Gastroesophageal sphincter (tissue), 4 donors: Measurements from ENCODE around the gene MARS1. TPM values are rescaled to one million over a fixed set of nuclear protein-coding genes. Genes with fewer than 3 reads are reported as not detected.
A peak's percentile ranks its signal among the peaks of the same experiment; 100 is the strongest.

Experiments
- ATAC-seq: fragments of 150-250 bp; one replicate; pipeline ENCODE4 v1.9.1; 2016; ENCODE audit warnings: mild to moderate bottlenecking, moderate library complexity
- H3K27ac ChIP-seq, 4 donors: fragments of 200-600 bp; sonication (generic) in 3 of 4; 1 replicate in 3 of 4; 2 replicates in 1 of 4; pipeline ENCODE4 v1.5.1; 2016 to 2019
- H3K27me3 ChIP-seq: fragments of 200-600 bp; sonication (generic); one replicate; pipeline ENCODE4 v1.5.1; 2019
- H3K36me3 ChIP-seq, 2 donors: fragments of 200-600 bp; sonication (generic); one replicate each; pipeline ENCODE4 v1.5.1; 2019; ENCODE audit warnings: control low read depth in 1 of 2
- H3K4me1 ChIP-seq, 3 donors: fragments of 200-600 bp; sonication (generic); 1 replicate in 2 of 3; 2 replicates in 1 of 3; pipeline ENCODE4 v1.5.1; 2016 to 2019; ENCODE audit warnings: control low read depth in 2 of 3
- H3K4me3 ChIP-seq, 2 donors: fragments of 200-600 bp; sonication (generic); one replicate each; pipeline ENCODE4 v1.5.1; 2019; ENCODE audit warnings: mild to moderate bottlenecking in 1 of 2, moderate library complexity in 1 of 2
- H3K9me3 ChIP-seq, 3 donors: fragments of 200-600 bp; sonication (generic); one replicate each; pipeline ENCODE4 v1.5.1; 2017 to 2019; ENCODE audit warnings: control low read depth in 2 of 3
- EP300 ChIP-seq: sonication (generic); formaldehyde crosslinking; IDR thresholded peaks from one replicate; pipeline ENCODE4 v1.6.1; 2017; ENCODE audit warnings: antibody characterized with exemption, mild to moderate bottlenecking
- POLR2A ChIP-seq, 2 donors: fragments of 450-650 bp; IDR thresholded peaks; one replicate each; pipeline ENCODE4 v1.6.1; 2017; ENCODE audit warnings: antibody characterized with exemption in 2 of 2, mild to moderate bottlenecking in 2 of 2, moderate library complexity in 1 of 2
- POLR2AphosphoS5 ChIP-seq: sonication (generic); formaldehyde crosslinking; IDR thresholded peaks from one replicate; pipeline ENCODE4 v1.6.1; 2017; ENCODE audit warnings: antibody characterized with exemption
- WGBS, 2 donors: methylation state at CpG; one replicate each; pipeline ENCODE4 v1.1.5; 2018; ENCODE audit warnings: low coverage in 1 of 2; 5-methylcytosine and 5-hydroxymethylcytosine counted together
- total RNA-seq, 4 donors: library from RNA; depleted of rRNA; stranded (reverse); fragments of >200 nt; gene quantifications; one replicate each; pipeline ENCODE4 v1.1.0, GENCODE V29; 2016
- TF ChIP-seq, protein P1 (sequence below), 4 experiments: fragments of 200-600 bp in 2 of 4; fragments of 450-650 bp in 2 of 4; sonication (generic) in 1 of 4; IDR thresholded peaks; one replicate each; pipeline ENCODE4 v1.5.1; 2017 to 2019; ENCODE audit warnings: antibody characterized with exemption in 4 of 4, mild to moderate bottlenecking in 2 of 4, moderate library complexity in 2 of 4

The MARS1 gene
- total RNA-seq, 4 donors from 2014 or later: 67.4 to 209 (median 81.7) TPM

DNA sequence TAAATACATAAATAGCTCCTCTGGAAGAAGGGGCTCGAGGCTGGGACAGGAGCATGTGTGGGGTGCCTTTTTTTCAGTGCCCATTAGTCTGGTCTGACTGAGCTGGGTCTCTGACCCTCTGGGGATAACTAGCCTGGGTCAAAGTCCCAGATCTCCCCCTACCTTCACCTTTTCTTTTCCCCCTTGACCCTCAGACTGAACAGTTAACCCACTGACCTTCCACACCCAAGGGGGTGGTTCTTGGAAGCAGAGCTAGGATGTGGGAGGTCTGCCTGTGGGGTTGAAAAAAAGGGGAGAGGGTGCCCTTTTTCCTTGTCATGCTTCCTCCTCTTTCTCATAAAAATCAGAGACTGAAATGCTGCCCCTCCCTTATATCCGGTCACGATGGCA lies 29.2 kb upstream of the MARS1 start:
- H3K27ac ChIP-seq: peak overlapping the region in 3 of 4 donors; percentile 79 to 86 (median 84)
- peaks cover 17% of the 10 kb centered on the region for H3K27me3 ChIP-seq
- WGBS, 2 donors: 35% methylated on average over 3 of the region's 3 CpGs; no CpG with 5 or more reads in 1 of the 2 donors
- no peaks in the 10 kb centered on the region for H3K36me3 ChIP-seq
- no peak for ATAC-seq
- peaks cover 0 to 44% (median 15%) of the 10 kb centered on the region in 3 donors for H3K4me1 ChIP-seq
- no peaks in the 10 kb centered on the region for H3K9me3 ChIP-seq
- peak overlapping the region; percentile 68 to 71 for H3K4me3 ChIP-seq
- TF ChIP-seq POLR2AphosphoS5: no peak
- TF ChIP-seq, protein P1, sequence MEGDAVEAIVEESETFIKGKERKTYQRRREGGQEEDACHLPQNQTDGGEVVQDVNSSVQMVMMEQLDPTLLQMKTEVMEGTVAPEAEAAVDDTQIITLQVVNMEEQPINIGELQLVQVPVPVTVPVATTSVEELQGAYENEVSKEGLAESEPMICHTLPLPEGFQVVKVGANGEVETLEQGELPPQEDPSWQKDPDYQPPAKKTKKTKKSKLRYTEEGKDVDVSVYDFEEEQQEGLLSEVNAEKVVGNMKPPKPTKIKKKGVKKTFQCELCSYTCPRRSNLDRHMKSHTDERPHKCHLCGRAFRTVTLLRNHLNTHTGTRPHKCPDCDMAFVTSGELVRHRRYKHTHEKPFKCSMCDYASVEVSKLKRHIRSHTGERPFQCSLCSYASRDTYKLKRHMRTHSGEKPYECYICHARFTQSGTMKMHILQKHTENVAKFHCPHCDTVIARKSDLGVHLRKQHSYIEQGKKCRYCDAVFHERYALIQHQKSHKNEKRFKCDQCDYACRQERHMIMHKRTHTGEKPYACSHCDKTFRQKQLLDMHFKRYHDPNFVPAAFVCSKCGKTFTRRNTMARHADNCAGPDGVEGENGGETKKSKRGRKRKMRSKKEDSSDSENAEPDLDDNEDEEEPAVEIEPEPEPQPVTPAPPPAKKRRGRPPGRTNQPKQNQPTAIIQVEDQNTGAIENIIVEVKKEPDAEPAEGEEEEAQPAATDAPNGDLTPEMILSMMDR (IDR thresholded peaks at IDR 0.05): no peak
- no peak for TF ChIP-seq POLR2A (IDR thresholded peaks at IDR 0.05)
- no peak for TF ChIP-seq EP300

DNA sequence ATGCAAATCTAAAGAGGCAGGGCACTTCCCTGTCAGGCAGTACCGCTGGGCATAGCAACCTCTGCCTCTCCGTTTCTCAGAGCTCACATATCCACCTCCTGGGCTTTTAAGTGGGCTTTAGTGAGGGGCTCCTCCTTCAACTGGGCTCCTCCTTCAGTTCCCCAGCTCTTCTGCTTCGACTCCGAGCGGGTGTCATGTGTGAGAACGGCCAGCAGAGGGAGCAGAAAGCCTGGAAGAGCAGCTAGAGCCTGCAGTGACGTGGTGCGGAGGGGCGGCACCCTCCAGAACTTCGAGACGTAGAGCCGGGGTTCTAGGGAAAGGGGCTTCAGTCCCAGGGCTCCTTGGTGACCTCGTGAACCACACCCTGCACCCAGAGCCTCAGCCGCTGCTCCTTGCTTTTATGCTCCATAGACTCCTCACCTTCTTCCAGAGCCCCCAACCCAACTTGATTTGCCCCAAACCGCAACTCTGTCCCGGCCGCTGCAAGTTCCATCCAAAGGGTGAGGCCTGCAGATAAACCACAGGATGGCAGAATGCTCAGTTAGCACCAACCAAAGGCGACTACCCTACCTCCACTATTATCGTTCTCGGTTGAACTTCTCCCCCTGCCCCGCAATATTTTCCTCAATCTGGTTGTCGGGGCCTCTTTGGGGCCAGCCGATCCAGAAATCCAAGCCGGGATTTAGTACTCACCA lies 28.7 kb upstream of the MARS1 start:
- peak; percentile 78 for ATAC-seq
- Histone ChIP-seq H3K9me3 (no peaks in the 10 kb centered on the region), H3K4me3 (peak overlapping the region; percentile 68 to 71), H3K27ac (peak overlapping the region; percentile 18 to 86 (median 82)), H3K36me3 (no peaks in the 10 kb centered on the region), H3K4me1 (peaks cover 0 to 44% (median 15%) of the 10 kb centered on the region in 3 donors), H3K27me3 (peaks cover 17% of the 10 kb centered on the region)
- WGBS, 2 donors: 0% methylated on average over 1 to 9 of the region's 24 CpGs
- TF ChIP-seq POLR2AphosphoS5 (no peak), POLR2A (IDR thresholded peaks at IDR 0.05) (no peak), EP300 (no peak)
- TF ChIP-seq, protein P1 (IDR thresholded peaks at IDR 0.05): peak; percentile 86 to 97 (median 96)

DNA sequence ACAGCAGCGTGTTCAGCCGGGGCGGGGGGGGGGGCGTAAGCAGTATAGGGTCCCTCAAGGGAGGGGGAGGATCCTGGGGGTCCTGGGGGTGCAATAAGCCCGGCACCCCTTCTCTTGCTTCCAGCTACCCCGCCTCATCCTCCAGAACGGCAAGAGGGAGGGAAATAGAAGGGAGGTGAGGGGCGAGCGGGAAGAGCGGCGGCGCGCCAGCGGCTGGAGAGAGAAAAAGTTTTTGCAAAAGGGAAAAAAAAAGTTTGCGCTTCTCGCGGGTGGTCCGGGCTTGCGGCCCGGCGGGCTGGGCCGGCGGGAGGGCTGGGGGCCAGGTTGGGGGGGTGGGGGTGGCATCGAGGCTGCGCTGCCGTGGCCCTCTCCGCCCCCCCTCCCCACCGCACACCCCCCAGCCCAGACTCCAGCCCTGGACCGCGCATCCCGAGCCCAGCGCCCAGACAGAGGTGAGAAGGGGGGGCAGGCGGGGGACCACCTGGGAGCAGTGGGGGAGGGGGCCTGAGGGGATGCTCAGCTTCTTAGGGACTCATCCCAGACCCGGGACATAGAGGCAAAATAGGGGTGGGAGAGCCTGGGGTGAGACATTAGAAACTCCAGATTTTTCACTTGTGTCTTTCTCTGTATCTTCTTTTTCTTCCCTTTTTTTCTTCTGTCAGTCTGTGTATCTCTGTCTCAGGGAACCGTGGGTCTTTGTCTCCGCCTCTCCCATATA lies 28.0 kb upstream of the MARS1 start, which contains the start of gene GLI1:
Gene GLI1 (plus strand): TSS at position 36 of the 718 bp plus-strand sequence. CDS start 3,907 bp downstream, outside the sequence.
- TF ChIP-seq, protein P1 (IDR thresholded peaks at IDR 0.05): no peak
- no peak for TF ChIP-seq EP300
- ATAC-seq: no peak
- H3K27ac ChIP-seq: peak within 1 kb of the TSS; percentile 18 to 86 (median 82)
- H3K27me3 ChIP-seq: peaks cover 13% of the 10 kb centered on the region
- WGBS, 2 donors: 0% methylated on average over 4 to 17 of the region's 36 CpGs
- H3K36me3 ChIP-seq: no peaks in the 10 kb centered on the region
- no peaks in the 10 kb centered on the region for H3K9me3 ChIP-seq
- H3K4me3 ChIP-seq: peak within 1 kb of the TSS; percentile 68 to 71
- H3K4me1 ChIP-seq: peaks cover 0 to 44% (median 15%) of the 10 kb centered on the region in 3 donors

DNA sequence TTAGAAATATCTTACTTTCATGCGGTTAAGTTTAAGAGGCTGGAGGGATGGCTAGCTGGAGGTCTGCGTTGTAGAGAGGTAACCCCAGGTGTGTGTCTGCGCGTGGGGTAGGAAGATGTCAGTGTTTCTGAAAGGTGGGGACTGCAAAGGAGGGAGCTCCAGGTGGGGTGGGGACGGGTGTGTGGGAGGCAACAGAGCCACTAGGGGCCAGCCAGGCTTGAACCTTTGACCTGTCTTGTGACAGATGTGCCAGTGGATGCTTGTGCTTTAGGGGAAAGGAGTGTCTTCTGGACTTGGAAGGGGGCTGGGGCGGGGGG lies 27.4 kb upstream of the MARS1 start:
- Histone ChIP-seq H3K27ac (peak overlapping the region in 2 of 4 donors; percentile 79 to 84), H3K4me1 (peaks cover 0 to 44% (median 15%) of the 10 kb centered on the region in 3 donors), H3K36me3 (no peaks in the 10 kb centered on the region), H3K27me3 (peaks cover 11% of the 10 kb centered on the region), H3K4me3 (peak overlapping the region in 1 of 2 donors; percentile 71), H3K9me3 (no peaks in the 10 kb centered on the region)
- TF ChIP-seq POLR2A (IDR thresholded peaks at IDR 0.05): no peak
- no peak for TF ChIP-seq EP300
- no peak for TF ChIP-seq POLR2AphosphoS5
- TF ChIP-seq, protein P1 (IDR thresholded peaks at IDR 0.05): no peak
- WGBS, 2 donors: 0 to 8% methylated on average over 2 to 6 of the region's 6 CpGs
- no peak for ATAC-seq
